ENCODE data around the gene PPP2R5D. TPM values are rescaled to one million over a fixed set of nuclear protein-coding genes. Genes with fewer than 3 reads are reported as not detected.

PPP2R5D gene
- total RNA-seq, 1 donor from 2014 or later = 52.1 TPM

DNA sequence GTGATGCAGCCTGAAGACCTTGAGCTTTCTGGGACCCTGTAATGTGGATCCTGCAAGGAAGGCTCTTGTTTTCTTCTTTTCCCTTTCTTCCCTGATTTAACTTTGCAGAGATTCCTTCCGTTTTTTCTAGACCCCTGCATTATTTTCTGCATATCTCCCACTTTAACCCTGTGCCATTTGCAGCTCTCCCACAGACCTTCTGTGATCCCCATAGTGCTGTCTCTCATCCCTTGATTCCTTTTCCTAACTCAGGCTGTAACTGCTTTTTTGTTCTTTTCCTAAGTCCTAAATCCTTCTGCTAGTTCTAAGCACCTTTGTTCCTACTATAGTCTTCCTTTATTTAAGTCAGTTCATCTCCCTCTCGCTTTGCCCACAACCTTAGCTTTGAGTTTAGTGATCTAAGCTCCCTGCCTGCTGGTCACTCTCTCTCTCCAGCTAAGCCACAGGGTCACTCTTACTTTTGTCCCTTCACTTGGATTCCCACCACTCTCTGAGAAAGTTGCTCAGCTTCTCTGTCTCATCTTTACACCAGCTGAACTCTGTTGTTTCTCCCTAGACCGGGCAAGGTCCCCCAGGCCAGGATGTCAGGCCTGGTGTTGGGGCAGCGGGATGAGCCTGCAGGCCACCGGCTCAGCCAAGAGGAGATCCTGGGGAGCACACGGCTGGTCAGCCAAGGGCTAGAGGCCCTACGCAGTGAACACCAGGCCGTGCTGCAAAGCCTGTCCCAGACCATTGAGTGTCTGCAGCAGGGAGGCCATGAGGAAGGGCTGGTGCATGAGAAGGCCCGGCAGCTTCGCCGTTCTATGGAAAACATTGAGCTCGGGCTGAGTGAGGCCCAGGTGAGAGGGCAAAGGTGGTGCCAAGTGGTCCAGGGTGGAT lies 76.6 kb downstream of the PPP2R5D start:
- H3K27me3 Mint-ChIP-seq (ENCODE audit: insufficient read depth) = no peaks in the 10 kb centered on the region
- H3K27ac Mint-ChIP-seq = peak overlapping the region; percentile 35
- DNase-seq (ENCODE audit: low spot score) = no peak
- no peaks in the 10 kb centered on the region for H3K9me3 Mint-ChIP-seq
- H3K4me1 Mint-ChIP-seq (ENCODE audit: low read depth) = peaks cover 39% of the 10 kb centered on the region
- intact Hi-C loops (cut with micrococcal nuclease) = no loop called here
- peak overlapping the region; percentile 96 for H3K4me3 Mint-ChIP-seq
- H3K36me3 Mint-ChIP-seq (ENCODE audit: low read depth) = peaks cover 10% of the 10 kb centered on the region

DNA sequence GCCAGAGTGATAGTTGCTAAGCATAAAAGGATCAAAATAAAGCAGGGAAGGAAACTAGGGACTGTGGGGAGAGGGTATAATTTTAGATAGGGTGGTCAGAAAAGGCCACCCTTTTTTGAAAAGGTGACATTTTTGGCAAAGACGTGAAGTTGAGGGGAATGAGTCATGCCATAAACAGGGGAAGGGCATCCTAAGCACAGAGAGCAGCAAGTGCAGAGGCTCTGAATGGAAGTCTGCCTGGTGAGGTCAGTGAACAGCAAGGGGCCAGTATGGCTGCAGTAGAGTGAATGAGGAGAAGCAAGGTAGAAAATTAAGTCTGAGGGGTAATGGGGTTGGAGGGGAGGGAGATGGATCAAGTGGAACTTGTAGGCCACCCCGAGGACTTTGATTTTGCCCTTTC lies 77.5 kb downstream of the PPP2R5D start:
- Mint-ChIP-seq H3K27me3 (ENCODE audit: insufficient read depth) (no peaks in the 10 kb centered on the region), H3K4me1 (ENCODE audit: low read depth) (peaks cover 35% of the 10 kb centered on the region), H3K9me3 (no peaks in the 10 kb centered on the region), H3K4me3 (no peak overlapping the region), H3K36me3 (ENCODE audit: low read depth) (peaks cover 6% of the 10 kb centered on the region), H3K27ac (no peak overlapping the region)
- no peak for DNase-seq (ENCODE audit: low spot score)
- intact Hi-C loops (cut with micrococcal nuclease) = no loop called here

Other genes starting within 250 kb of the PPP2R5D start
- gene TBCC, start 238.5 kb upstream of the PPP2R5D start, total RNA-seq = 20.1 and 22.3 TPM in 2 replicates
- gene BICRAL, start 202.5 kb upstream of the PPP2R5D start, total RNA-seq = 14.1 and 14.2 TPM in 2 replicates
- 179 TPM in 2 replicates for gene RPL7L1, start 105.0 kb upstream of the PPP2R5D start, total RNA-seq
- not detected in 2 replicates for gene PTCRA, start 68.5 kb upstream of the PPP2R5D start, total RNA-seq
- gene CNPY3, start 55.1 kb upstream of the PPP2R5D start, total RNA-seq = 47.2 and 49.2 TPM in 2 replicates
- 0.54 and 0.60 TPM in 2 replicates for gene GNMT, start 23.8 kb upstream of the PPP2R5D start, total RNA-seq
- 20.9 TPM in 2 replicates for gene PEX6, start 5.4 kb upstream of the PPP2R5D start, total RNA-seq
- gene MEA1, start 29.4 kb downstream of the PPP2R5D start, total RNA-seq = 89.3 and 92.7 TPM in 2 replicates
- 76.6 and 77.0 TPM in 2 replicates for gene KLHDC3, start 29.7 kb downstream of the PPP2R5D start, total RNA-seq
- gene RRP36, start 37.1 kb downstream of the PPP2R5D start, total RNA-seq = 86.1 and 89.9 TPM in 2 replicates
- gene CUL7, start 69.3 kb downstream of the PPP2R5D start, total RNA-seq = 20.1 and 23.2 TPM in 2 replicates
- gene MRPL2, start 74.9 kb downstream of the PPP2R5D start, total RNA-seq = 89.6 and 97.4 TPM in 2 replicates
- 12.7 and 13.7 TPM in 2 replicates for gene KLC4, start 75.1 kb downstream of the PPP2R5D start, total RNA-seq
- 3.3 and 3.7 TPM in 2 replicates for gene PTK7, start 91.7 kb downstream of the PPP2R5D start, total RNA-seq
- gene SRF, start 186.7 kb downstream of the PPP2R5D start, total RNA-seq = 61.4 and 61.9 TPM in 2 replicates
- gene CUL9, start 197.6 kb downstream of the PPP2R5D start, total RNA-seq = 38.9 and 42.2 TPM in 2 replicates
- 65.8 and 71.6 TPM in 2 replicates for gene DNPH1, start 244.9 kb downstream of the PPP2R5D start, total RNA-seq